ENCODE data around the gene PRDM15. TPM values are rescaled to one million over a fixed set of nuclear protein-coding genes. Genes with fewer than 3 reads are reported as not detected.
"Not testable (repeated sequence)": the region's sequence is repeated elsewhere in the genome, so short reads cannot be mapped to it uniquely, and the experiment has no call there.

Gene PRDM15
- total RNA-seq, 1 donor from 2014 or later: 18.6 TPM

DNA sequence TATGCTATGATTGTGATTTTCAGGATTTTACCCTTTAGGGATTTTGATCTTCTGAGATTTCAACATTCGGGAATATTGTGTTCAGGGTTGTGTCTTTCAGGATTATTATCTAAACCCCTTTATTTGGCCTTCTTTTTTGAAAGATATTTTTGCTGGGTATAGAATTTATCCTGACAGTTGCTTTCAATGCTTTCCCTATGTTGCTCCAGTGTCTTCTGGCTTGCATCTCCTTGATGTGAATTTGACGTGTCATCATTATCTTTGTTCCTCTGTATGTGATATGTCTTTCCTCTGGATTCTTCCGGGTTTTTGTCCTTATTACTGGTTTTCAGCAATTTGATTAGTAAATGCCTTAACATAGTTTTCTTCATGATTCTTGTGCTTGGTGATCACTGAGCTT is 86.4 kb downstream of the PRDM15 start:
- no peak overlapping the region for H3K4me3 Mint-ChIP-seq

DNA sequence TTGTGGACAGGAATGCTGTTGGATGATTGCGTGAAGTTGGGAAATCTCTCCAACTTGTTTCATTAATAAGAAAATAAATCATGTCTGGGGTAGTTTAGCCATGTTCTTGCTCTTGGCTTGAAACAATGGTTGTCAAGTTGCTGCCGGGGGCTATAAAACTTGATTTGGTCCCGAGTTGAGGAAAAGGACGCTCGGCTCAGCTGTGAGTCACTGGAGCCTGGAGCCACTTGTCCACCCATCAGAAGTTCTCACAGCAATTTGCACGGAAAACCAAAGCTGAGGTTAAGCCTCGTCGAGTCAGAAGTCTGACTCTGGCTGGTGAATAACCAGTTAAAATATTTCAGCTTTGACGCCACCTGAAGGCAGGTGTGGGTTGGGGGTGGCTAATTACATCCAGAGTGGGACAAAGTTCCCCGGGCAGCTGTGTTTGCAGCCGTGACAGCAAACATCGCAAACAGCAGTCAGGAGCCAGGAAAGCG is 92.6 kb downstream of the PRDM15 start:
- intact Hi-C loops (cut with micrococcal nuclease): no loop called here
- H3K9me3 Mint-ChIP-seq: peaks cover 3% of the 10 kb centered on the region
- peaks cover 10% of the 10 kb centered on the region for H3K4me1 Mint-ChIP-seq
- H3K36me3 Mint-ChIP-seq (ENCODE audit: low read depth): no peaks in the 10 kb centered on the region
- DNase-seq: no peak
- no peak overlapping the region for H3K27ac Mint-ChIP-seq
- H3K27me3 Mint-ChIP-seq: peaks cover 25% of the 10 kb centered on the region
- H3K4me3 Mint-ChIP-seq: no peak overlapping the region

More for the DNA sequence above, 86.4 kb downstream of the PRDM15 start:
- H3K9me3 Mint-ChIP-seq: peaks cover 20% of the 10 kb centered on the region
- intact Hi-C loops (cut with micrococcal nuclease): no loop called here
- no peaks in the 10 kb centered on the region for H3K4me1 Mint-ChIP-seq
- H3K36me3 Mint-ChIP-seq (ENCODE audit: low read depth): no peaks in the 10 kb centered on the region
- no peak for DNase-seq
- no peak overlapping the region for H3K27ac Mint-ChIP-seq
- H3K27me3 Mint-ChIP-seq: peaks cover 2% of the 10 kb centered on the region

DNA sequence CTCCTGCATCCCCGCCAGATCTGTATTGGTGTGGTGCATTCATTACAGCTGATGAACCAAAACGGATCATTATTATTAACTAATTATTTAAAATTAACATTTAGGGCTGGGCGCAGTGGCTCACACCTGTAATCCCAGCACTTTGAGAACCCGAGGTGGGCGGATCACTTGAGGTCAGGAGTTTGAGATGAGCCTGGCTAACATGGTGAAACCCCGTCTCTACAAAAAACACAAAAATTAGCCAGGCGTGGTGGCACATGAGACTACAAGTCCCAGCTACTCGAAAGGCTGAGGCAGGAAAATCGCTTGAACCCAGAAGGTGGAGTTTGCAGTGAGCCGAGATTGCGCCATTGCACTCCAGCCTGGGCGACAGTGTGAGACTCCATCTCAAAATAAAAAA is 93.9 kb downstream of the PRDM15 start:
- H3K36me3 Mint-ChIP-seq (ENCODE audit: low read depth); DNase-seq; H3K9me3 Mint-ChIP-seq; H3K4me3 Mint-ChIP-seq; intact Hi-C loops (cut with micrococcal nuclease); H3K27ac Mint-ChIP-seq: not testable (repeated sequence)
- Mint-ChIP-seq H3K27me3 (peaks cover 35% of the 10 kb centered on the region), H3K4me1 (peaks cover 10% of the 10 kb centered on the region)

DNA sequence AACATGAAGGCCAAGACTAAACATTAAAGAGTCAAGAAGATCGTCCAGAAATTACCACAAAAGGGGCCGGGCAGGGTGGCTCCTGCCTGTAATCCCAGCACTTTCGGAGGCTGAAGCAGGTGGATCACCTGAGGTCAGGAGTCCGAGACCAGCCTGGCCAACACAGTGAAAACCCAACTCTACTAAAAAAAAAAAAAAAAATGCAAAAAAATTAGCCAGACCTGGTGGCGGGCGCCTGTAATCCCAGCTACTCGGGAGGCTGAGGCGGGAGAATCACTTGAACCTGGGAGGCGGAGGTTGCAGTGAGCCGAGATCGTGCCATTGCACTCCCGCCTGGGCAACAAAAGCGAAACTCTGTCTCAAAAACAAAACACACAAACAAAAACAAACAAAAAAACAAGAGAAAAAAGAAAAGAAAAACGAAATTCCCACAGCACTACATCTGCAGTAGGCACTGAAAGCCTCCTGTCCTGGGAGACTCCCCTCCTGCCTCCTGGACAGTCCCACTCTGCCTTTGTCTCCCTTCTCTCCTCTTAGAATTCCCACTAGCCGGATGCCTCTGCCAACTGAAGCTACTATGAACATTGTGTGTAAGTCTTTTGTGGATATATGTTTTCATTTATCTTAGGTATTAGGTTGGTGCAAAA is 94.6 kb downstream of the PRDM15 start:
- Mint-ChIP-seq H3K27ac (no peak overlapping the region), H3K27me3 (peaks cover 40% of the 10 kb centered on the region), H3K4me1 (peaks cover 12% of the 10 kb centered on the region), H3K9me3 (no peaks in the 10 kb centered on the region), H3K36me3 (ENCODE audit: low read depth) (no peaks in the 10 kb centered on the region), H3K4me3 (no peak overlapping the region)
- intact Hi-C loops (cut with micrococcal nuclease): no loop called here
- DNase-seq: no peak

GRCh38 chr21:41783476-41784180 is 95.5 kb downstream of the PRDM15 start:
- Mint-ChIP-seq H3K27me3 (peaks cover 49% of the 10 kb centered on the region), H3K4me3 (no peak overlapping the region), H3K27ac (no peak overlapping the region), H3K4me1 (peaks cover 13% of the 10 kb centered on the region), H3K9me3 (no peaks in the 10 kb centered on the region), H3K36me3 (ENCODE audit: low read depth) (no peaks in the 10 kb centered on the region)
- intact Hi-C loops (cut with micrococcal nuclease): no loop called here
- DNase-seq: no peak

- H3K36me3 Mint-ChIP-seq (ENCODE audit: low read depth): no peaks in the 10 kb centered on the region
- H3K4me1 Mint-ChIP-seq: peaks cover 13% of the 10 kb centered on the region
- H3K9me3 Mint-ChIP-seq: no peaks in the 10 kb centered on the region
- H3K27ac Mint-ChIP-seq: no peak overlapping the region
- intact Hi-C loops (cut with micrococcal nuclease): no loop called here
- DNase-seq: no peak
- peaks cover 58% of the 10 kb centered on the region for H3K27me3 Mint-ChIP-seq
- H3K4me3 Mint-ChIP-seq: no peak overlapping the region
Observed at GRCh38 chr21:41781050-41781410, 98.1 kb downstream of the PRDM15 start.

DNA sequence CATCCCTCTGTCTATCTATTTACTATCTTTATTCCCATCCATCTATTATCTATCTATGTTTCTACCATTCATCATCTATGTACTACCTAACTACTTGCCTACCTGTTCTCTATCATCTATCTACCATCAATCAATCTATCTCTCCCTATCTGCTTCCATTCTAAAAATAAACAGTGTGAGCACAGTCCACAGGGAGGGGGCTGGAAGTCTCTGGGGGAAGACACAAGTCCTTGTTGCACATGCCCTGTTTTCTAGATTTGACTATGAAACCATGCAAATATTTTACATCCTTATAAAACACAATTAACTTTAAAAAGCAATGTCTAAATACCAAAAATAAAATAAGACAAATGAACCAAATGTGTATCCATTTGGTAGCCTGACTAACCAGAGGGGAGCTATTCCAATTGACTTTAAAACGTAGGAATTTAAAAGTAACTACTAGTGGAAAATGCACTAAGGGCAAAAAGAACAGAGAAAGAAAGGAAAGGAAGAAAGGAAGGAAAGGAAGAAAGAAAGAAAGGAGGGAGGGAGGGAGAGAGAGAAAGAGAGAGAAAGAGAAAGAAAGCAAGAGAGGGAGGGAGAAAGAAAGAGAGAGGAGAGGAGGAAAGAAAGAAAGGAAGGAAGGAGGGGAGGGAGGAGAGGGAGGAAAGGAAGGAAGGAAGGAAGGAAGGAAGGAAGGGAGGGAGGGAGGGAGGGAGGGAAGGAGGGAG is 98.7 kb downstream of the PRDM15 start:
- no peaks in the 10 kb centered on the region for H3K36me3 Mint-ChIP-seq (ENCODE audit: low read depth)
- H3K4me1 Mint-ChIP-seq: peaks cover 13% of the 10 kb centered on the region
- H3K9me3 Mint-ChIP-seq: no peaks in the 10 kb centered on the region
- no peak overlapping the region for H3K27ac Mint-ChIP-seq
- no peak for DNase-seq
- peaks cover 60% of the 10 kb centered on the region for H3K27me3 Mint-ChIP-seq
- intact Hi-C loops (cut with micrococcal nuclease): no loop called here
- no peak overlapping the region for H3K4me3 Mint-ChIP-seq

DNA sequence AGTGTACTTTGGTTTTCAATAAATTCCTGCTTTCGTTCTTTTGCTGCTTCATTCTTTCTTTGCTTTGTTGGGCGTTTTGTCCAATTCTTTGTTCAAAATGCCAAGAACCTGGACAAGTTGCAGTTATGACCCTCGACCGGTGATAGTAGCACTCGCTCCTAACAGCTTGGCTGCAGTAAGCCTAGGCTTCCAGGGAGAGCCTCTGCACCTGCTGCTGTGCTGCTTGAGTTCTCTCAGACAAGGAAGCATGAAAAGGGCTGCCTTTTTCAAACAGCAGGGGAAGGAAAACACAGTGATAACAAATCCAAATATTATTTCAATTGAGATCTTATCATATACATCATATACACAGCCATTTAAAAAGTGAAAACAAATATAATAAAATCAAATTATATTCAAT is 99.5 kb downstream of the PRDM15 start:
- peaks cover 13% of the 10 kb centered on the region for H3K4me1 Mint-ChIP-seq
- intact Hi-C loops (cut with micrococcal nuclease): loop anchor here (10.0 kb wide), 1 partner anchor 165 kb away; no protein-coding TSS in a partner anchor
- H3K27ac Mint-ChIP-seq: no peak overlapping the region
- H3K27me3 Mint-ChIP-seq: peaks cover 65% of the 10 kb centered on the region
- no peaks in the 10 kb centered on the region for H3K9me3 Mint-ChIP-seq
- DNase-seq: no peak
- no peak overlapping the region for H3K4me3 Mint-ChIP-seq
- no peaks in the 10 kb centered on the region for H3K36me3 Mint-ChIP-seq (ENCODE audit: low read depth)

DNA sequence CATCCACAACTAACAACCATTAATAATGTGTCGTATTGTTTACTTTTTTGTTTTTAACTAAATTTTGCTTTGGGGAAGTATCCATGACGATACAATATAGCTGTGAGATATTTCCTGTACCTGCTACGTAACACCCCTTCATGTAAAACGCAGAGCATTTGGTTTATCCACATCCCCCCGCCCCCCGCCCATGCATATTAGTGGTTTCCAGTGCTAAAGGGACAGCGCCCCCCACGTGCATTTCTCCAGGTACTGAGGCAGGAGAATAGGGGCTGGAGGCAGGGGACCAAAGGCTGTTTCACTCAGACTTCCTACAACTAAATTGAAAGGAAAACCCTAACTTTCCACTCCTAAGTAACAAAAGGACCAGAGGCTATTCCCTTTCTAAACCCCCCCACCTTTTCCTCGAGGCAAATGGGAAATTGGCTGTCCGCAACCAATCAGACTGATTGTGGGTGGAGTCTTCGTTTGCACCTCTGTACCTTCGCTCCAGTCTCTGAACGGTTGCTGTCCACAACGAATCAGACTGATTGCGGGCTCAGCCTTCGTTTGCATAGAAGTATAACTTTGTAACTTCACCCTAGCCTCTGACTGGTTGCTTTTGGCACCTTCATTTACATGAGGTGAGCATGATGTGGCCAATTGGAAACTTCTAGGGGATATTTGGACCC is 100.1 kb downstream of the PRDM15 start:
- H3K4me3 Mint-ChIP-seq: no peak overlapping the region
- H3K9me3 Mint-ChIP-seq: no peaks in the 10 kb centered on the region
- no peaks in the 10 kb centered on the region for H3K36me3 Mint-ChIP-seq (ENCODE audit: low read depth)
- H3K27me3 Mint-ChIP-seq: peaks cover 66% of the 10 kb centered on the region
- no peak overlapping the region for H3K27ac Mint-ChIP-seq
- peaks cover 11% of the 10 kb centered on the region for H3K4me1 Mint-ChIP-seq
- intact Hi-C loops (cut with micrococcal nuclease): loop anchor here (10.0 kb wide), 1 partner anchor 164 kb away; no protein-coding TSS in a partner anchor
- DNase-seq: no peak

DNA sequence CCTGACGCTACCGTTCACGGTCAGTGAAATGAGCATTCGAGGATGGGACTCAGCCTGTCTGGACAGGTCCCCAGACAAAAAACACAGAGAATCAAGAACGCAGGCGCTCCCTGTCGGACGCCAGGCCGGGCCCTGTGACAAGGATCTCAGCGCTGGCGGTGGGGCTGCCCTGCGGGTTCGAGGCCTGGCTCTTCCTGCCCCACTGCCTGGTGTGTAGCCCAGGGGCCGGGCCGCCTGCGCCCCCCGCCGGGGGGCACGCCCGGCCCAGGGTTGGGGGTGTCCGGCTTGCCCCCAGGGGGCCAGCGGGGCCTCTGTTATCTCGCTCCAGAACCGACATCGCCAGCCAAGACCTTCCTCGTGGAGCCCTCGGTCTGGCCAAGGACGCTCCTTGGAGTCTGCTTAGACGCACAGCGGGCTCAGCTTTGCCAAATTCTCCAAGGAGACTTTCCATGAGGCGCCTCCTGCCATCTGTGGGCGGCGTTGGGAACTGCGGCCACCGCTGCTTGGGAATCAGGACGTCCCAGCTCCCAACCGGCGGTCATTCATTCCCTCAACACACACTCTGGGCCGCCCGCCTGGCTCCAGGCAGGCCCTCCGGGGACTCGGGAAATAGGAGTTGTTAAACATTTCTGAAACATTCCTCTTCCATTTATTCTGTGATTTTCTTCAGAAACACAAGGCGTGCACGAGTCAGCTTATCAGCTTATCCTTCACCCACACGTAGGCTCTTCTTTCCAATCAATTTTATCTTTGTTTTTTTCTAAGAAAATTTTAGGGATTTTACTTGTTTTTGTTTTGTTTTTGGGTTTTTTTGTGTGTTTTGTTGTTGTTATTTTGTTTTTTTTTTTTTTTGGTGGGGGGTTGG is 101.0 kb downstream of the PRDM15 start:
- Mint-ChIP-seq H3K27me3 (peaks cover 62% of the 10 kb centered on the region), H3K4me3 (no peak overlapping the region), H3K27ac (no peak overlapping the region), H3K36me3 (ENCODE audit: low read depth) (no peaks in the 10 kb centered on the region), H3K9me3 (no peaks in the 10 kb centered on the region), H3K4me1 (peaks cover 3% of the 10 kb centered on the region)
- DNase-seq: peak; percentile 62
- intact Hi-C loops (cut with micrococcal nuclease): loop anchor here (10.0 kb wide), 1 partner anchor 163 kb away; no protein-coding TSS in a partner anchor

GRCh38 chr21:41776778-41777177 is 102.4 kb downstream of the PRDM15 start:
- H3K27me3 Mint-ChIP-seq: peaks cover 67% of the 10 kb centered on the region
- H3K27ac Mint-ChIP-seq: no peak overlapping the region
- peaks cover 3% of the 10 kb centered on the region for H3K4me1 Mint-ChIP-seq
- no peaks in the 10 kb centered on the region for H3K9me3 Mint-ChIP-seq
- no peaks in the 10 kb centered on the region for H3K36me3 Mint-ChIP-seq (ENCODE audit: low read depth)
- DNase-seq: no peak
- intact Hi-C loops (cut with micrococcal nuclease): loop anchor here (10.0 kb wide), 1 partner anchor 162 kb away; no protein-coding TSS in a partner anchor
- H3K4me3 Mint-ChIP-seq: no peak overlapping the region

- intact Hi-C loops (cut with micrococcal nuclease): loop anchor here (10.0 kb wide), 1 partner anchor 160 kb away; no protein-coding TSS in a partner anchor
- Mint-ChIP-seq H3K4me3 (no peak overlapping the region), H3K4me1 (peaks cover 3% of the 10 kb centered on the region), H3K36me3 (ENCODE audit: low read depth) (no peaks in the 10 kb centered on the region), H3K9me3 (no peaks in the 10 kb centered on the region), H3K27ac (no peak overlapping the region), H3K27me3 (peaks cover 67% of the 10 kb centered on the region)
- DNase-seq: no peak
Observed at GRCh38 chr21:41775149-41775472, 104.0 kb downstream of the PRDM15 start.

Measured in activated CD4-positive, alpha-beta T cell treated with anti-CD3 and anti-CD28 coated beads, Interleukin-2, amount 10 ng/mL, durations not matched to agents 24 days and 14 days (primary cell).